ENCODE data around the gene FITM2.

FITM2 gene

DNA sequence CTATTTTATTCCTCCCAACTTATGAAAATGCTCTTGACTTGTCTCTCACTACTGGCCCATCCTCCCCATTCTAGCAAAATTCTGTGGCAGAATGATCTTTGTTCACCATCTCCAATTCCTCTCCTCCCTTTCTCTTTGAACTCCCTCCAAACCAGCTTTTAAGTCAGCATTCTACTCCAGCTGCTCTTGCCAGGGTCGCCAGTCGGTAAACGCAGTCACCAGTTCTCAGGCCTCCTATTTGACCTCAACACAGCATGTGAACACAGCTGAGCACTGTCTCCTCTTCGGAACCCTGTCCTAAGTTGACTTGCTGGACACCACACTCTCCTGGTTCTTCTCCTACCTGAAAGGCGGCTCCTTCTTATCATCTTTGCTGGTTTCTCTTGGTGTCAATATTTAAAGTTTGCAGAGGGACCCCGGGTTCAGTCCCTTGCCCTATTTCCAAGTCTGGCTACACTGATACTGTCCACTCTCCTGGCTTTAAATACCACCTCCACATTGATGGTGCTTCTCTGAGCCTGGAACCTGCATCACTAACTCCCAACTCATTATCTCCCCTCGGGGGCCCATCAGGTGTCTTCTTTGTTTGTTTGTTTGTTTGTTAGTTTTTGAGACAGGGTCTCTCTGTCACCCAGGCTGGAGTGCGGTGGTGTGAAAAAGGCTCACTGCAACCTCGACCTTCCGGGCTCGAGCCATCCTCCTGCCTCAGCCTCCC lies 36.5 kb downstream of the FITM2 start:
- DNase-seq: no peak

DNA sequence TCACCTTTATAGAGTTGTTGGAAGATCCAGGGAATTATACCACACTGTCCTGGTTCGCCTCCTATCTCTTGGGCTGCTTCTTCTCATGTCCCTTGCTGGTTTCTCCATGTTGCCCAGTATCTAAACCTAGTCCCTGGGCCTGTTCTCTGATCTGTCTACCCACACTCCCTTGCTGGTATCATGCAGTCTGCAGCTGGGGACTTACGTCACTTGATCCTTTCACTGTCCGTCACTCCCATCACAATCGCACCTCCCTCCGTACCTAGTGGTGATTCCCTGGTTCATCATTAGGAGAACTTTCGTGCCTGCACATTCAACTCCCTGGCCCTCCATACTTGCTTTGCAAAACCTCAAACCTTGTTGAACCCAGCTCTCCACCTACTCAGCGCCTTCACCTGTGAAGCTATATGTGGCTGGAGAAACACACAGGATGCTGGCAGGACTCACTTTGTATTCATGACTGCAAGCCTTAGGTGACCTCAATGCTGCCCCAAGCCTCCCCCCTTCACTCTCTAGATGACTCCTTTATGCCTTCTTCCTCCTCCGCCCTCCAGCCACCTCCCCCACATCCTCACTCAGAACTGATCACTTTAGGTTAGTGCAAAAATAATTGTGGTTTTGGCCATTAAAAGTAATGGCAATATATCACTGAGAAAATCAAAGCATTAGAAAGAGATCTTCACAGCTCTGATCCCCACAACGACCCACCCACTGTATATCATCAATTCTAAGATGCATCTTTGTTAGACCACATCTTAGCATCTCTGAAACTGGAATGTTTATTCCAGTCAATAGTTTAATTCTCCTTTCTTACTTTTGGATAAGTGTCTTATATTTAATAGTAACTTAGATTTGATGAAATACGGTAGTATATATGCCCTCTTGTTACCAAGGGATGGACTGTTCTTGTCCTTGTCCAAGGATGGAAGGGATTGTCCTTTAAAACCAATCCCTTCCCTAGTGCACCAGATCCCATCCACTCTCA lies 37.5 kb downstream of the FITM2 start:
- DNase-seq: no peak

DNA sequence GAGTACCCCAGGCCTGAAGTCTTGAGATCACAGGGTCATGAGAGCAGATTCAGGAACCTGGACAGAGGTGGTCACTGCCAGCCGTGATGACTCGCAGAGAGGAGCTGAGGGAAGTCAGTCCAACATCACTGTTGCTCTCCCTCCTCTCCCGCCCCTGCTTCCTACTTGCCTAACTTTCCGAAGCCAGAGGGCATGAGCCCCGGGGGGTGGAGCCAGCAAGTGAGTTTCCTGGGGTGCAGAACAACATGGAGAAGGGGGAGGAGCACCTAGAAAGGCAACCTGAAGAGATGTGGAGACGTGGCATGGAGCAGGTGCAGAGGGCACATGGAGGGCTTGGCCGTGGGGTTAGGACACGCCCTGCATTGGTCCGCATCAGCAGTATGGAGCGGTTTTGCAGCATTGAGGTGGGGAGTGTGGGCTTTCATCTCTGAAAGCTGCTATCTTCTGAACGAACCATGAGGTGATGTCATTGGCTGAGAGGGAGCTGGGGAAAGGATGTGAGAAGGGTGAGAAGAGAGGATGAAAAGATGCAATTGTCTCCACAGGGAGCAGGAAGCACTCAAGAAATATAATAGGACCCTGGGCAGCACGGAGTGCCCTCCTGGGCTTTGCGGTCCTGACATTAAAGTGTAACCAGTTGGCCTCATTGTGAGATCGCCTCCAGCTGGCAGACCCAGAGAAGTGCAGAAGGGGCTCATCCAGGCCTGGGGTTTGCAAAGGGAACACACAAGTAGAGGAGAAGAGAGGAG lies 38.9 kb downstream of the FITM2 start:
- DNase-seq: no peak

DNA sequence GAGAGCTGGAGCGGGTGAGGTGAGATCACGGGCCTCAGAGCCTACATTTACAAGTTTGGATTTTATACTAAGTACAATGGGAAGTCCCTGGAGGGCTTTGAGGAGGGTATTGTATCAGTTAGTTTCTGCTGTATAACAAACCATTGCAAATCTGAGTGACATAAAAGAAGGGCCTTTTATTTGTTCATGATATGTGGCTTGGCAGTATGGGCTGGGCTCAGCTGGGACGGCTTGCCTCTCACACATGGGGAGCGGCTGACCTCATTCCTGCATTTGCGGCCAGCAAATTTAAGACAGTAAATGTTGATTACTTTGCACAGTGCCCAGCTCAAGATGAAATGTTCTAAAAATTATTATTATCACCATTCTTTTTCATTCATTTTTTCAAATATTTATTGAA lies 42.2 kb downstream of the FITM2 start:
- DNase-seq: no peak

DNA sequence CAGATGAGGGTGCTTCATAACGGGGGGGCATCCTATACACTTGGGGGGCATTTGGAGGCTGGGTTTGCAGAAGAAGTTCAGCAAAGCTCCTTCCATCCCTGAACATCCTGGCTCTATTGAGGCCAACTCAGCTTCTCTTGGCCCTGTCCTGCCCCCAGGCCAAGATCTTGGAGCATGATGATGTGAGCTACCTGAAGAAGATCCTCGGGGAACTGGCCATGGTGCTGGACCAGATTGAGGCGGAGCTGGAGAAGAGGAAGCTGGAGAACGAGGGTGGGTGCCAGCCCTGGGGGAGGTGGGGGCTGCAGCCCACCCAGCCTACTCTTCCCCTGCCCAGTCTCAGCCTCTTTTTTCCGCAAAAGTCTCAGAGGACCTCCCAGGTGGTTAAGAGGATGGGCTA lies 46.7 kb downstream of the FITM2 start:
- no peak for DNase-seq

GRCh38 chr20:44258226-44258890 lies 52.6 kb downstream of the FITM2 start:
- DNase-seq: no peak

DNA sequence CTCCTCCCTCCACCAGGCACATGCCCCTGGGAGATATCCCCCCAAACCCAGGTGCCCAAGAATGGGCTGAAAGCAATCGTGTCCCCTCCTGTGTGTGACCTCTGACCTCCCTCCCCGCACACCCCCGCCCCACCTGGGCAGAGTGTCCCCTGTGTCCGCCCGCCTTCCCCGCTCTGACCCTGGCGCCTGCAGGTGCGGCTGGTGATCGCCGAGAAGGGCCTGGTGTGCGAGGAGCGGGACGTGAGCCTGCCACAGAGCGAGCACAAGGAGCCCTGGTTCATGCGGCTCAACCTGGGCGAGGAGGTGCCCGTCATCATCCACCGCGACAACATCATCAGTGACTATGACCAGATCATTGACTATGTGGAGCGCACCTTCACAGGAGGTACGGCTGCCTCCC lies 54.0 kb downstream of the FITM2 start:
- DNase-seq: no peak

- DNase-seq: no peak
These were observed 55.1 kb downstream of the FITM2 start for GRCh38 chr20:44255942-44256341.

DNA sequence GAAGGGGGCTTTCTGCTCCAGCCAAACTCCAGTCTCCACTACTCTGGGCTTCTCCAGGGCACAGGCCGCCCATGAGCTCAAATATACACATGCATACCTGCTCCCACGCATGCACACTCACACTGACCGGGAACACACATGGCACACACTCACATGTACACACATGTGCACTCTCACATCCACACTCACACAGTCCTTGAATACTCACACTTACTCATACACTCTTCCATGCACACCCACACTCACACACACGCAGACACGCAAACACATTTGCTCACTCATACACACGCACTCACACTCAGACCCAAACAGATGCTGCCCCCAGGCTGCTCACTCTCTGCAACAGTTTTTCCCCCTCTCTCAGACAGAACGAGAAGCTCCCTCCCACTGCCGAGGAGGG lies 56.9 kb downstream of the FITM2 start:
- no peak for DNase-seq

- no peak for DNase-seq
These were observed 57.5 kb downstream of the FITM2 start for GRCh38 chr20:44253528-44253927.

All from fibroblast of upper back skin (primary cell).